ENCODE measurements around the gene APMAP.

APMAP gene

GRCh38 chr20:25019381-25020155, 27.0 kb upstream of the APMAP start:
- in situ Hi-C loops (cut with HindIII; ENCODE audit: low sequenced_read_pairs): no loop called here
- TF ChIP-seq, protein P1, sequence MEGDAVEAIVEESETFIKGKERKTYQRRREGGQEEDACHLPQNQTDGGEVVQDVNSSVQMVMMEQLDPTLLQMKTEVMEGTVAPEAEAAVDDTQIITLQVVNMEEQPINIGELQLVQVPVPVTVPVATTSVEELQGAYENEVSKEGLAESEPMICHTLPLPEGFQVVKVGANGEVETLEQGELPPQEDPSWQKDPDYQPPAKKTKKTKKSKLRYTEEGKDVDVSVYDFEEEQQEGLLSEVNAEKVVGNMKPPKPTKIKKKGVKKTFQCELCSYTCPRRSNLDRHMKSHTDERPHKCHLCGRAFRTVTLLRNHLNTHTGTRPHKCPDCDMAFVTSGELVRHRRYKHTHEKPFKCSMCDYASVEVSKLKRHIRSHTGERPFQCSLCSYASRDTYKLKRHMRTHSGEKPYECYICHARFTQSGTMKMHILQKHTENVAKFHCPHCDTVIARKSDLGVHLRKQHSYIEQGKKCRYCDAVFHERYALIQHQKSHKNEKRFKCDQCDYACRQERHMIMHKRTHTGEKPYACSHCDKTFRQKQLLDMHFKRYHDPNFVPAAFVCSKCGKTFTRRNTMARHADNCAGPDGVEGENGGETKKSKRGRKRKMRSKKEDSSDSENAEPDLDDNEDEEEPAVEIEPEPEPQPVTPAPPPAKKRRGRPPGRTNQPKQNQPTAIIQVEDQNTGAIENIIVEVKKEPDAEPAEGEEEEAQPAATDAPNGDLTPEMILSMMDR (IDR thresholded peaks at IDR 0.05; ENCODE audit: low read depth, low read length, missing control alignments): no peak
- no peak overlapping the region for H3K4me3 ChIP-seq (ENCODE audit: low read depth, low read length)
- DNase-seq (ENCODE audit: low read depth): no peak

GRCh38 chr20:25018841-25019240, 26.3 kb upstream of the APMAP start:
- H3K4me3 ChIP-seq (ENCODE audit: low read depth, low read length): no peak overlapping the region
- TF ChIP-seq, protein P1 (IDR thresholded peaks at IDR 0.05; ENCODE audit: low read depth, low read length, missing control alignments): no peak
- in situ Hi-C loops (cut with HindIII; ENCODE audit: low sequenced_read_pairs): no loop called here
- no peak for DNase-seq (ENCODE audit: low read depth)

- TF ChIP-seq, protein P1 (IDR thresholded peaks at IDR 0.05; ENCODE audit: low read depth, low read length, missing control alignments): no peak
- no peak for DNase-seq (ENCODE audit: low read depth)
- no peak overlapping the region for H3K4me3 ChIP-seq (ENCODE audit: low read depth, low read length)
- in situ Hi-C loops (cut with HindIII; ENCODE audit: low sequenced_read_pairs): no loop called here
Observed at GRCh38 chr20:25018425-25018824, 25.9 kb upstream of the APMAP start.

- H3K4me3 ChIP-seq (ENCODE audit: low read depth, low read length): no peak overlapping the region
- DNase-seq (ENCODE audit: low read depth): no peak
- in situ Hi-C loops (cut with HindIII; ENCODE audit: low sequenced_read_pairs): no loop called here
- TF ChIP-seq, protein P1 (IDR thresholded peaks at IDR 0.05; ENCODE audit: low read depth, low read length, missing control alignments): no peak
Observed at GRCh38 chr20:25017257-25017803, 24.8 kb upstream of the APMAP start.

DNA sequence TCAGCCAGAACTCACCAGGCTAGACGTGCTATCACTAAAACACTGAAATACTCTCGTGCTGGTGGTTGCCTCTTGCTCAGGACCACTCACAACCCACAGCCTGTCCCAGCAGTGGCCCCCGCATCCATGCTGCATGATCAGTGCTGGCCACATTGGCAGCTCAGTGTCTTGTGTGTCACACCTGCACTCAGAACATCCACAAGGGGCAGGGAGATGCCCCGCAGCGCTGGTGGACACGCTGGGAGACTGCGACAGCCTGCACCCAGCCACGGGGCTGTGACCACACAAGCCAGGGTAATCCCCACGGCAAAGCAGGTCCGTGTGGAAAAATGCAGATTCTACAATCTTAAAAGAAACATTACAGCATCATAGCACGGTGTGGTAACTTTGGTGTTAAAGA, 23.9 kb upstream of the APMAP start:
- DNase-seq (ENCODE audit: low read depth): no peak
- H3K4me3 ChIP-seq (ENCODE audit: low read depth, low read length): no peak overlapping the region
- in situ Hi-C loops (cut with HindIII; ENCODE audit: low sequenced_read_pairs): no loop called here
- TF ChIP-seq, protein P1 (IDR thresholded peaks at IDR 0.05; ENCODE audit: low read depth, low read length, missing control alignments): no peak

DNA sequence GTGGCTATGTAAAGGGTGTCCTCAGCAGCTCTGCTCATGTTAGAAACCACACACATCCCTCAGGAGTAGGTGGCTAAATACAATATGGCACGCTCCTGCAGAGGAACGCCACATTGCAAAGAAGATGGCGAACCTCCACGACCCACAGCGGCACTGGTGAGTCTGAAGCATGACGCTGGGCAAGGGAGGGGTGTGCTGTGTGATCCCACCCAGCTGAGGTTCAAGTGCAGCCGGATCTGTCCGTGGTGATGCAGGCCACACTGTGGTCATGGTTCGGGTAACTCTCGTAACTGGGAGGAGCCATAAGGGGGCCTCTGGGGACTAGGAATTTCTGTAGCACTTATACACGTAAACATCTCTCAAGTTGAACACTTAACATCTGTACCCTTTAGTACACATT, 23.4 kb upstream of the APMAP start:
- in situ Hi-C loops (cut with HindIII; ENCODE audit: low sequenced_read_pairs): no loop called here
- H3K4me3 ChIP-seq (ENCODE audit: low read depth, low read length): no peak overlapping the region
- no peak for DNase-seq (ENCODE audit: low read depth)
- TF ChIP-seq, protein P1 (IDR thresholded peaks at IDR 0.05; ENCODE audit: low read depth, low read length, missing control alignments): no peak
